ENCODE measurements around the gene ATXN2L. TPM values are rescaled to one million over a fixed set of nuclear protein-coding genes. Genes with fewer than 3 reads are reported as not detected.

Gene ATXN2L
- total and polyA plus RNA-seq, 3 donors from 2014 or later: 242 to 521 (median 345) TPM

DNA sequence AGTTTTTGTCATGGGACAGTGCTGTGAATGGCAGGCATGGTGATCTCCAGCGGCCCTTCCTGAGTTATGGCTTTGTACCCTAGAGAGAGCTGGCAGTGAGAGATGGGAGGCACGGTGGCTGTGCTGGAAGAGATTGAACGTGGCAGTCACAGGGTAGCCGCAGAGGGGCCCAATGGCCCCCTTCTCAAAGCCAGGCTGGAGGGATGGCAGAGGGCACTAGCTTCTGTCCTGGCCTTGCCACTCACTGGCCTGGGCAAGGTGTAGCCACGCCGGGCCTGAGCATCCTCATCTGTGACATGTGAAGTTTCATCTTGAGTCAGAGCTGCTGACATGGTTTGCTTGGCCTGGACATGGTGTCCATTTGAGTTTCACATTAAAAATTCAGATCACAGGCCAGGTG, 51.6 kb downstream of the ATXN2L start:
- H3K4me1 ChIP-seq: peaks cover 4% of the 10 kb centered on the region
- no peaks in the 10 kb centered on the region for H3K36me3 ChIP-seq (ENCODE audit: low read depth, missing control alignments)
- no peak for TF ChIP-seq CTCF (IDR thresholded peaks at IDR 0.05)
- no peak for TF ChIP-seq POLR2A (IDR thresholded peaks at IDR 0.05)
- no peak for DNase-seq
- no peaks in the 10 kb centered on the region for H3K27me3 ChIP-seq
- no peak overlapping the region for H3K4me3 ChIP-seq
- intact Hi-C loops (cut with DNase I; ENCODE audit: low total_unique reads): no loop called here
- H3K9me3 ChIP-seq: no peaks in the 10 kb centered on the region
- 95 to 96% methylated on average over 4 to 6 of the region's 6 CpGs for WGBS, 2 donors
- H3K27ac ChIP-seq: no peak overlapping the region

DNA sequence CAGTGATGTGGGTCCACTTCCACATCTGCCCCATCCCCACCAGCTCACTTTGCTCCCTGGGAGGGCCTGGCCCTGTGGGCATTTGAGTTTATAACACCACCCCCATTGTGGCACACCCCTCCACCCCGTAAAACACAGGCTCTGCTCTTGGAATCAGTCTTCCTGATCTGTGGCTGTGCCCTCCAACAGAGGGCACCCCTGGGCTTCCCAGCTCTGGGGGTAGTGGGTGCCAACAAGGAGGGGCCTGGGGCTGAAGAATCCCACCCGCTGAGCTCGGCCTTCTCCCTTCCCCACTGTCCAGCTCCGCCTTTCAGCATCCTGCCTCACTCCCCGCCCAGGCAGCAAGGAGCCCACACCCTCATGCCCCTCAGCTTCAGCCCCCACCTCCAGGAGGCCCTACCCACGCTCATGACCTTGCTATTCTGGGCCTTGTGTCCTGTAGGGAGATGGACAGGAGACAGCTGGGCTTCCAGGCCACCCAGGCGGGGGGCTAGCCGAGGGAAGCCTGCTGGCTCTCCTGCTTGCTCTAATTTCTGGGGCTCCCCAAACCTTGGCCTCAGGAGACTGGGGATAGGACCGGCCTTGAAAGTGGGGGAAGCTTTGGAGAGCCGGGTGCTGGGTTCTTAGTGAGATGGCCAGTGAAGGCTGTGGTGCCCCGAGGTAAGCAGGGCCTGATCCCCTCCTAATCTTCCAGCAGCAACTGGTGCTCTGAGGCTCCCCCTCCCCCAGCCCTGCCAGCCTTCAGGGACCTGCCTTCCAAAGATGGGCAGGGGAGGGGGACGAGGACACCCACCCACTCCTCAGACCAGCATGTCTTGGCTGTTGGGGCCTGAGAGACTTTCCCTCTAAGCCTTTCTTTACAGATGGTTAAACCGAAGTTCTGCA, 52.6 kb downstream of the ATXN2L start:
- no peak for TF ChIP-seq POLR2A (IDR thresholded peaks at IDR 0.05)
- TF ChIP-seq CTCF (IDR thresholded peaks at IDR 0.05): no peak
- H3K27ac ChIP-seq: no peak overlapping the region
- intact Hi-C loops (cut with DNase I; ENCODE audit: low total_unique reads): no loop called here
- no peaks in the 10 kb centered on the region for H3K27me3 ChIP-seq
- H3K9me3 ChIP-seq: no peaks in the 10 kb centered on the region
- peaks cover 8% of the 10 kb centered on the region for H3K4me1 ChIP-seq
- no peak for DNase-seq
- 38 to 56% methylated on average over 10 to 13 of the region's 13 CpGs for WGBS, 2 donors
- H3K4me3 ChIP-seq: no peak overlapping the region
- no peaks in the 10 kb centered on the region for H3K36me3 ChIP-seq (ENCODE audit: low read depth, missing control alignments)

DNA sequence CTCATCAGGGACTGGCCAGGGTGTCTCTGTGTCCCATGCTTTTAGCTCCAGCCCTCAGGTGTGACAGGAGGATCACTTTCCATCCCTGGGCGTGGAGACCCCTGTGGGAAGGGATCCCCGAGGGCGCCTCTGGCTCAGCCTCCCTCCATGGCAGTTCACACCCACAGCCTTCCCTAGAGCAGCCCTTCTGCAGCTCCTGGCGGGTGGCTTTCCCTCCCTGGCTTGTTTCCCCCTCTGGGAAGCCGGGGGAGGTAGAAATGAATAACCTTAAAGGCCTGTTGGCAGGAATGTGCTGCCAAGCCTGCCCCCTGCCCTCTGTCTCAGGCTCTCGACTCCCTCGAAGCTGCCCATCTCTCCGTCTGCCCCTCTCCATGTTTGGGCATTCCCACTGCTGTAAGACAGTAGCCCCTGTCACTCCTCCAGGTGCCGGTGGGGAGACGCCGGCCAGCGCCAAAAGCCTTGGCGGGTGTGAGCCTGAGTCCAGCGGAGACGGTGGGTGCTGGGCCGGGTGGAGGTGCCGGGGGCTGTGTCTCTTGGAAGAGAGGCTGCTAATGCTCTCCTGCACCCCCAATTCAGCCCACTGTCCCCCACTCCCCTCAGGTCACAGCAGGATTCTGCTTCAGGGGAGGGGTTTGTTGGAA, 53.3 kb downstream of the ATXN2L start:
- Histone ChIP-seq H3K9me3 (no peaks in the 10 kb centered on the region), H3K27me3 (no peaks in the 10 kb centered on the region), H3K4me1 (peaks cover 9% of the 10 kb centered on the region), H3K36me3 (ENCODE audit: low read depth, missing control alignments) (no peaks in the 10 kb centered on the region), H3K4me3 (no peak overlapping the region), H3K27ac (no peak overlapping the region)
- TF ChIP-seq CTCF (IDR thresholded peaks at IDR 0.05): no peak
- no peak for TF ChIP-seq POLR2A (IDR thresholded peaks at IDR 0.05)
- WGBS, 2 donors: 52 to 61% methylated on average over 5 to 17 of the region's 17 CpGs
- no peak for DNase-seq
- intact Hi-C loops (cut with DNase I; ENCODE audit: low total_unique reads): no loop called here

GRCh38 chr16:28876973-28877654, 54.3 kb downstream of the ATXN2L start:
- H3K9me3 ChIP-seq: no peaks in the 10 kb centered on the region
- no peak for DNase-seq
- 70 to 72% methylated on average over 6 to 12 of the region's 12 CpGs for WGBS, 2 donors
- H3K36me3 ChIP-seq (ENCODE audit: low read depth, missing control alignments): no peaks in the 10 kb centered on the region
- peaks cover 9% of the 10 kb centered on the region for H3K4me1 ChIP-seq
- H3K4me3 ChIP-seq: no peak overlapping the region
- H3K27me3 ChIP-seq: no peaks in the 10 kb centered on the region
- intact Hi-C loops (cut with DNase I; ENCODE audit: low total_unique reads): no loop called here
- TF ChIP-seq CTCF (IDR thresholded peaks at IDR 0.05): no peak
- TF ChIP-seq POLR2A (IDR thresholded peaks at IDR 0.05): no peak
- H3K27ac ChIP-seq: no peak overlapping the region

All from testis (tissue), 3 donors.